H1 (cell line): ENCODE data around the gene FMOD. TPM values are rescaled to one million over a fixed set of nuclear protein-coding genes. Genes with fewer than 3 reads are reported as not detected.

Source experiments
- CTCF ChIA-PET: fragments of 300-600 bp; sonication (Branson Sonifier 250); formaldehyde crosslinking; loops from one replicate; lab custom pipeline; 2021; ENCODE audit not compliant: partially characterized antibody; lab: Charles Lee
- POLR2A ChIA-PET: fragments of 300-600 bp; sonication (Branson Sonifier 250); formaldehyde crosslinking; loops from one replicate; lab custom pipeline; 2021; ENCODE audit warnings: inconsistent platforms; ENCODE audit not compliant: partially characterized antibody; lab: Charles Lee
- DNase-seq, 2 experiments: peaks; one replicate each; pipeline versions ENCODE4 v3.0.0 to v3.0.0-alpha.2; 2010 to 2022; ENCODE audit warnings: low spot score in 2 of 2, low read depth in 1 of 2, mixed read lengths in 1 of 2
- FAIRE-seq: peaks from 2 replicates; lab custom pipeline; 2011; peaks lifted over from hg19 to GRCh38; lab: Jason Lieb, UNC
- H2AFZ ChIP-seq: 2 replicates; pipeline ENCODE4 v1.8.1; 2012; ENCODE audit warnings: low read length, inconsistent platforms
- H2AK5ac ChIP-seq: 2 replicates; pipeline ENCODE4 v1.6.1; 2013; ENCODE audit warnings: low read depth, low read length
- H2BK120ac ChIP-seq: replicated peaks from 2 replicates; pipeline ENCODE3; 2013; ENCODE audit warnings: low read depth, low read length, inconsistent platforms
- H2BK12ac ChIP-seq: 2 replicates; pipeline ENCODE4 v1.6.1; 2013; ENCODE audit warnings: low read depth, low read length
- H2BK15ac ChIP-seq: 2 replicates; pipeline ENCODE4 v1.6.1; 2013; ENCODE audit warnings: low read length
- H2BK20ac ChIP-seq: 2 replicates; pipeline ENCODE4 v1.6.1; 2013; ENCODE audit warnings: low read length
- H2BK5ac ChIP-seq: 2 replicates; pipeline ENCODE4 v1.6.1; 2013; ENCODE audit warnings: low read depth, low read length
- H3K14ac ChIP-seq: 2 replicates; pipeline ENCODE4 v1.6.1; 2013; ENCODE audit warnings: inconsistent platforms; ENCODE audit not compliant: insufficient read length
- H3K18ac ChIP-seq: 2 replicates; pipeline ENCODE4 v1.6.1; 2013; ENCODE audit warnings: low read length; ENCODE audit errors: extremely low read depth
- H3K23ac ChIP-seq: 2 replicates; pipeline ENCODE4 v1.6.1; 2013; ENCODE audit warnings: inconsistent platforms; ENCODE audit not compliant: insufficient read length
- H3K23me2 ChIP-seq: 2 replicates; pipeline ENCODE4 v1.6.1; 2013; ENCODE audit warnings: low read depth, low read length
- H3K27ac ChIP-seq: 2 replicates; pipeline ENCODE4 v1.6.1; 2011; ENCODE audit warnings: low read depth, low read length, inconsistent platforms
- H3K27me3 ChIP-seq, 4 experiments: replicated peaks in 1 of 4; 1 replicate in 1 of 4; 2 replicates in 3 of 4; pipeline versions ENCODE4 v1.6.1 to v1.8.1; 2011 to 2013; ENCODE audit warnings: low read length in 3 of 4, mild to moderate bottlenecking in 3 of 4, inconsistent platforms in 2 of 4, mixed read lengths in 2 of 4, moderate library complexity in 1 of 4; ENCODE audit not compliant: control insufficient read depth in 3 of 4, insufficient read depth in 3 of 4; ENCODE audit errors: extremely low read depth in 1 of 4
- H3K36me3 ChIP-seq, 4 experiments: 2 replicates each; pipeline versions ENCODE4 v1.6.1 to v1.8.1; 2011 to 2013; ENCODE audit warnings: mild to moderate bottlenecking in 4 of 4, low read length in 3 of 4, moderate library complexity in 2 of 4, control low read depth in 1 of 4, inconsistent platforms in 1 of 4; ENCODE audit not compliant: insufficient read depth in 4 of 4, control insufficient read depth in 2 of 4
- H3K4ac ChIP-seq: replicated peaks from 2 replicates; pipeline ENCODE3; 2013; ENCODE audit warnings: low read length, low read depth, mixed read lengths, inconsistent platforms; ENCODE audit not compliant: insufficient read length
- H3K4me1 ChIP-seq, 4 experiments: replicated peaks in 1 of 4; 1 replicate in 1 of 4; 2 replicates in 3 of 4; pipeline versions ENCODE4 v1.6.1 to v1.8.1; 2011 to 2013; ENCODE audit warnings: low read length in 3 of 4, inconsistent platforms in 2 of 4, mixed read lengths in 1 of 4; ENCODE audit not compliant: insufficient read depth in 4 of 4, control insufficient read depth in 3 of 4
- H3K4me2 ChIP-seq, 2 experiments: 2 replicates each; pipeline versions ENCODE4 v1.6.1 to v1.8.1; 2011 to 2013; ENCODE audit warnings: low read depth in 2 of 2, low read length in 2 of 2, control low read depth in 1 of 2, inconsistent platforms in 1 of 2, mild to moderate bottlenecking in 1 of 2; ENCODE audit not compliant: insufficient read depth in 1 of 2
- H3K4me3 ChIP-seq, 4 experiments: fragments of 200-600, 300-600 bp in 1 of 4; sonication (generic), shearing (Covaris generic), sonication (Bioruptor Twin) in 1 of 4; 2 replicates each; pipeline versions ENCODE4 v1.5.1 to v1.8.1; 2011 to 2016; ENCODE audit warnings: low read length in 4 of 4, low read depth in 3 of 4, control low read depth in 2 of 4, inconsistent platforms in 2 of 4, mild to moderate bottlenecking in 2 of 4, mixed read lengths in 1 of 4, moderate library complexity in 1 of 4; ENCODE audit not compliant: insufficient read depth in 2 of 4; ENCODE audit errors: extremely low read depth in 1 of 4
- H3K56ac ChIP-seq: replicated peaks from 2 replicates; pipeline ENCODE3; 2013; ENCODE audit warnings: low read depth, mild to moderate bottlenecking, mixed read lengths, low read length, inconsistent platforms; ENCODE audit not compliant: insufficient read length
- H3K79me1 ChIP-seq: 2 replicates; pipeline ENCODE4 v1.6.1; 2013; ENCODE audit warnings: low read depth, low read length, control low read depth
- H3K79me2 ChIP-seq, 2 experiments: 2 replicates each; pipeline versions ENCODE4 v1.6.1 to v1.8.1; 2012 to 2013; ENCODE audit warnings: low read length in 2 of 2, mild to moderate bottlenecking in 2 of 2, inconsistent platforms in 1 of 2; ENCODE audit not compliant: insufficient read depth in 2 of 2, control insufficient read depth in 1 of 2
- H3K9ac ChIP-seq, 4 experiments: replicated peaks in 1 of 4; 1 replicate in 1 of 4; 2 replicates in 3 of 4; pipeline versions ENCODE4 v1.6.1 to v1.8.1; 2011 to 2013; ENCODE audit warnings: low read depth in 3 of 4, low read length in 3 of 4, control low read depth in 2 of 4, mild to moderate bottlenecking in 2 of 4, moderate library complexity in 2 of 4, inconsistent platforms in 1 of 4; ENCODE audit errors: extremely low read depth in 1 of 4
- H3K9me3 ChIP-seq, 2 experiments: 2 replicates each; pipeline versions ENCODE4 v1.6.1 to v1.8.1; 2012 to 2013; ENCODE audit warnings: mild to moderate bottlenecking in 2 of 2, moderate library complexity in 2 of 2, control low read depth in 1 of 2, inconsistent platforms in 1 of 2, low read depth in 1 of 2, low read length in 1 of 2, mixed read lengths in 1 of 2; ENCODE audit not compliant: insufficient read depth in 2 of 2
- H4K20me1 ChIP-seq, 2 experiments: replicated peaks in 1 of 2; 2 replicates each; pipeline versions ENCODE3 to v1.8.1; 2011 to 2013; ENCODE audit warnings: inconsistent platforms in 2 of 2, low read length in 2 of 2, mild to moderate bottlenecking in 1 of 2; ENCODE audit not compliant: insufficient read depth in 2 of 2, control insufficient read depth in 1 of 2
- H4K5ac ChIP-seq: 2 replicates; pipeline ENCODE4 v1.6.1; 2013; ENCODE audit warnings: low read length, low read depth, mixed read lengths, inconsistent platforms; ENCODE audit not compliant: insufficient read length
- H4K8ac ChIP-seq: 2 replicates; pipeline ENCODE4 v1.8.0; 2013; ENCODE audit warnings: mild to moderate bottlenecking, moderate library complexity, low read length, inconsistent platforms; ENCODE audit not compliant: insufficient read depth; ENCODE audit errors: extremely low read depth
- H4K91ac ChIP-seq: replicated peaks from 2 replicates; pipeline ENCODE3; 2013; ENCODE audit warnings: low read length, mixed read lengths, inconsistent platforms; ENCODE audit not compliant: insufficient read length
- ATF2 ChIP-seq: IDR thresholded peaks from 2 replicates; pipeline ENCODE4 v1.6.1; 2012; ENCODE audit warnings: low read length, inconsistent platforms
- FOSL1 ChIP-seq: IDR thresholded peaks from 2 replicates; pipeline ENCODE4 v1.6.1; 2011; ENCODE audit warnings: mild to moderate bottlenecking, low read depth, low read length, moderate library complexity; ENCODE audit not compliant: insufficient read depth
- JUND ChIP-seq: IDR thresholded peaks from 2 replicates; pipeline ENCODE4 v1.6.1; 2011; ENCODE audit warnings: mild to moderate bottlenecking, improper control_type of control experiment, low read length
- MAX ChIP-seq: IDR thresholded peaks from 2 replicates; pipeline ENCODE4 v1.6.1; 2012; ENCODE audit warnings: inconsistent platforms
- NANOG ChIP-seq: IDR thresholded peaks from 2 replicates; pipeline ENCODE4 v1.6.1; 2011; ENCODE audit warnings: low read length, low read depth, mild to moderate bottlenecking, inconsistent platforms; ENCODE audit not compliant: insufficient read depth, poor library complexity, severe bottlenecking
- RBBP5 ChIP-seq: IDR thresholded peaks from 2 replicates; pipeline ENCODE4 v1.7.1; 2012; ENCODE audit warnings: low read depth, mild to moderate bottlenecking, inconsistent platforms, low read length, moderate library complexity, borderline replicate concordance
- RFX5 ChIP-seq: IDR thresholded peaks from 2 replicates; pipeline ENCODE4 v1.6.1; 2011; ENCODE audit warnings: low read depth, low read length, improper control_type of control experiment, borderline replicate concordance
- TAF1 ChIP-seq: IDR thresholded peaks from 2 replicates; pipeline ENCODE4 v1.6.1; 2011; ENCODE audit warnings: mild to moderate bottlenecking, low read depth, low read length
- TCF12 ChIP-seq: IDR thresholded peaks from 2 replicates; pipeline ENCODE4 v1.6.1; 2011; ENCODE audit warnings: low read depth, mild to moderate bottlenecking, low read length
- WGBS, 2 experiments: shearing (Covaris generic) in 1 of 2; methylation state at CpG; one replicate each; pipeline versions ENCODE4 v1.1.6 to v1.1.7; 2013 to 2015; ENCODE audit warnings: low lambda C conversion rate in 2 of 2, mixed read lengths in 2 of 2, inconsistent platforms in 1 of 2, low coverage in 1 of 2, missing lambda C conversion rate in 1 of 2; ENCODE audit not compliant: insufficient replicate concordance in 2 of 2, insufficient coverage in 1 of 2, insufficient read length in 1 of 2; ENCODE audit errors: extremely low coverage in 1 of 2, missing lambda C conversion rate in 1 of 2; 5-methylcytosine and 5-hydroxymethylcytosine counted together
- polyA plus RNA-seq, 7 experiments: library from polyadenylated mRNA; depleted of rRNA in 3 of 7; stranded (reverse) in 5 of 7; unstranded in 2 of 7; fragments of >200 nt in 5 of 7; fragments of 200-250 nt in 2 of 7; gene quantifications; 1 replicate in 5 of 7; 2 replicates in 1 of 7; 4 replicates in 1 of 7; pipeline versions ENCODE4 v1.2.1 to v1.2.3, GENCODE V29; 2011 to 2013; ENCODE audit warnings: missing spikeins in 2 of 7, mixed read lengths in 2 of 7
- total RNA-seq: library from RNA; stranded (reverse); fragmentation: NEBNext Ultra II Directional; extraction: Animal tissue kit (Norgen Biotek cat#: 25700); gene quantifications from 2 replicates; pipeline ENCODE4 v1.2.1, GENCODE V29; 2021

FMOD gene
- total and polyA plus RNA-seq, 2 of the 8 experiments (the other 6 are each of a cell fraction or from before 2014, with no cell fraction given), result 0.17 to 0.32 TPM

- Histone ChIP-seq H2BK5ac (no peak overlapping the region), H2AFZ (peak overlapping the region; percentile 8; the same call in 1 of the 2 replicates), H3K79me1 (no peaks in the 10 kb centered on the region), H3K9ac (peak overlapping the region in 2 of 4 experiments; percentile 1 to 20; a peak in 2 of 7 replicates), H3K27ac (peak overlapping the region; percentile 31; the same call in 1 of the 2 replicates), H4K5ac (peak overlapping the region; percentile 58), H2BK120ac (peak overlapping the region; percentile 76), H4K20me1 (no peaks in the 10 kb centered on the region), H3K23me2 (peaks cover 4% of the 10 kb centered on the region; the same call in 1 of the 2 replicates), H2BK12ac (no peak overlapping the region; the same call in 1 of the 2 replicates), H4K8ac (peak overlapping the region; percentile 73), H3K9me3 (no peaks in the 10 kb centered on the region), H3K27me3 (peaks cover 0 to 24% (median 16%) of the 10 kb centered on the region in 4 experiments; a peak in 4 of 7 replicates), H2BK20ac (no peak overlapping the region), H2BK15ac (no peak overlapping the region), H3K4me1 (peaks cover 8 to 30% (median 21%) of the 10 kb centered on the region in 4 experiments), H3K79me2 (no peaks in the 10 kb centered on the region), H3K23ac (no peak overlapping the region), H4K91ac (peak overlapping the region; percentile 36), H3K14ac (no peak overlapping the region), H3K36me3 (no peaks in the 10 kb centered on the region), H3K56ac (peak overlapping the region; percentile 60), H2AK5ac (no peak overlapping the region), H3K4me2 (peak overlapping the region; percentile 65 to 84), H3K4me3 (peak overlapping the region; percentile 9 to 64 (median 24); a peak in 6 of 8 replicates), H3K4ac (no peak overlapping the region), H3K18ac (peak overlapping the region; percentile 80)
- FAIRE-seq (no peak), DNase-seq (no peak)
- CTCF ChIA-PET, result interaction anchor here (0.6 to 10.1 kb wide), 12 partner anchors 9 to 1458 kb away, joined by 3 to 157 read pairs (median 6); no protein-coding TSS in a partner anchor
- 11% methylated on average over 27 of the region's 31 CpGs; no CpG with 5 or more reads in 1 of the 2 experiments for WGBS, 2 experiments
- POLR2A ChIA-PET, result interaction anchor here (0.9 to 2.1 kb wide), 8 partner anchors 8 to 160 kb away, joined by 3 to 11 read pairs (median 4); partner anchors contain the start of gene BTG2
- peak; percentile 69; the same call in 1 of the 2 replicates for TF ChIP-seq ATF2
- peak; percentile 79 for TF ChIP-seq MAX
- no peak for TF ChIP-seq RFX5
- 0 out of 2 replicates have a peak, but pooled peaks have one; percentile 55 for TF ChIP-seq TCF12
- TF ChIP-seq FOSL1, result no peak
- TF ChIP-seq JUND, result no peak
- TF ChIP-seq TAF1, result no peak; the same call in 1 of the 2 replicates
- TF ChIP-seq RBBP5, result no peak
- no peak for TF ChIP-seq NANOG
These were observed 23.1 kb downstream of the FMOD start for GRCh38 chr1:203327684-203328457.
